Adrenal gland (tissue), 12 donors: Measurements from ENCODE around the gene SLC10A2. TPM values are rescaled to one million over a fixed set of nuclear protein-coding genes. Genes with fewer than 3 reads are reported as not detected.

Experiments used
- DNase-seq, 7 donors: peaks; one replicate each; pipeline ENCODE4 v3.0.0-alpha.2; 2019 to 2020
- H3K27ac ChIP-seq, 5 donors: fragments of 200-600 bp; sonication (generic) in 4 of 5; 1 replicate in 3 of 5; 2 replicates in 2 of 5; pipeline versions ENCODE4 v1.5.1 to v1.8.0; 2016 to 2020; ENCODE audit warnings: mild to moderate bottlenecking in 1 of 5
- H3K27me3 ChIP-seq: fragments of 200-600 bp; 2 replicates; pipeline ENCODE4 v1.8.0; 2021
- H3K36me3 ChIP-seq, 2 donors: fragments of 200-600 bp; replicated peaks in 1 of 2; 1 replicate in 1 of 2; 2 replicates in 1 of 2; pipeline versions ENCODE4 v1.5.1 to v1.8.0; 2018 to 2022
- H3K4me1 ChIP-seq, 2 donors: fragments of 200-600 bp; replicated peaks in 1 of 2; 1 replicate in 1 of 2; 2 replicates in 1 of 2; pipeline versions ENCODE4 v1.5.1 to v1.8.0; 2018 to 2021
- H3K4me3 ChIP-seq, 4 donors: fragments of 200-600 bp; sonication (generic) in 3 of 4; one replicate each; pipeline ENCODE4 v1.5.1; 2016 to 2018
- H3K9me3 ChIP-seq, 3 donors: fragments of 200-600 bp; sonication (generic) in 1 of 3; replicated peaks in 1 of 3; 1 replicate in 2 of 3; 2 replicates in 1 of 3; pipeline versions ENCODE4 v1.5.1 to v1.8.0; 2016 to 2021
- CTCF ChIP-seq, 6 experiments: fragments of 450-650 bp in 4 of 6; fragments of 200-600 bp in 2 of 6; sonication (generic) in 1 of 6; IDR thresholded peaks; 1 replicate in 5 of 6; 2 replicates in 1 of 6; pipeline versions ENCODE4 v1.5.1 to v1.8.0; 2016 to 2021; ENCODE audit warnings: antibody characterized with exemption in 6 of 6, mild to moderate bottlenecking in 2 of 6, moderate library complexity in 1 of 6
- POLR2A ChIP-seq, 2 donors: fragments of 450-650 bp; IDR thresholded peaks; one replicate each; pipeline ENCODE4 v1.6.1; 2017; ENCODE audit warnings: antibody characterized with exemption in 2 of 2, mild to moderate bottlenecking in 2 of 2, moderate library complexity in 1 of 2
- WGBS, 4 donors: extraction: QIAGEN DNeasy Blood & Tissue Kit in 2 of 4; methylation state at CpG; one replicate each; pipeline versions ENCODE4 v1.1.5 to v1.1.7; 2013 to 2017; 5-methylcytosine and 5-hydroxymethylcytosine counted together
- intact Hi-C, 2 donors: fragments of 100-400 bp; cut with DNase I; formaldehyde crosslinking; loops; one replicate each; pipeline versions ENCODE4 v1.14.1 to v1.15.0; 2022 to 2023
- polyA plus RNA-seq, 3 donors: library from polyadenylated mRNA; stranded (reverse); fragments of 200-250 nt in 2 of 3; fragments of 350-450 nt in 1 of 3; fragmentation: Illumina TruSeq in 1 of 3; extraction: RNeasy Lipid Tissue Mini Kit (QIAGEN cat#74804) in 1 of 3; gene quantifications; one replicate each; pipeline ENCODE4 v1.2.3, GENCODE V29; 2013 to 2014
- total RNA-seq, 9 donors: library from RNA; depleted of rRNA in 4 of 9; stranded (reverse); fragments of >200 nt in 4 of 9; fragments of 120-200 nt in 1 of 9; fragmentation: NEBNext Ultra II Directional in 1 of 9; extraction: Animal tissue kit (Norgen Biotek cat#: 25700) in 1 of 9; gene quantifications; one replicate each; pipeline versions ENCODE4 v1.1.0 to v1.2.4, GENCODE V29; 2013 to 2023
- donor health status: healthy with polysubstance abuse.
- donor health status: Bipolar disorder and iron deficiency.
- donor health status: DM: yes; HTN: yes; CAD: no.
- donor health status: DM: no; HTN: no; CAD: no.
- donor health status: DM: no; HTN: no; CAD: no.
- donor health status: DM: yes; HTN: yes; CAD: no.

Gene SLC10A2
- total and polyA plus RNA-seq, 12 donors = not detected

GRCh38 chr13:103009051-103009840 is 57.0 kb downstream of the SLC10A2 start:
- H3K4me1 ChIP-seq = no peaks in the 10 kb centered on the region
- H3K9me3 ChIP-seq = no peaks in the 10 kb centered on the region
- TF ChIP-seq CTCF (IDR thresholded peaks at IDR 0.05) = no peak
- no peak for TF ChIP-seq POLR2A (IDR thresholded peaks at IDR 0.05)
- H3K4me3 ChIP-seq = no peak overlapping the region
- H3K27ac ChIP-seq = no peak overlapping the region
- DNase-seq = no peak
- WGBS, 4 donors = 0 to 48% (median 30%) methylated on average over 1 of the region's 1 CpG
- no peaks in the 10 kb centered on the region for H3K27me3 ChIP-seq
- H3K36me3 ChIP-seq = no peaks in the 10 kb centered on the region
- intact Hi-C loops = no loop called here

GRCh38 chr13:103007427-103007762 is 58.8 kb downstream of the SLC10A2 start:
- no peaks in the 10 kb centered on the region for H3K4me1 ChIP-seq
- no peaks in the 10 kb centered on the region for H3K9me3 ChIP-seq
- intact Hi-C loops = no loop called here
- H3K36me3 ChIP-seq = no peaks in the 10 kb centered on the region
- no peak for DNase-seq
- H3K4me3 ChIP-seq = no peak overlapping the region
- no peak overlapping the region for H3K27ac ChIP-seq
- TF ChIP-seq POLR2A (IDR thresholded peaks at IDR 0.05) (no peak), CTCF (IDR thresholded peaks at IDR 0.05) (no peak)
- 81 to 87% (median 84%) methylated on average over 4 of the region's 4 CpGs for WGBS, 4 donors
- H3K27me3 ChIP-seq = no peaks in the 10 kb centered on the region

GRCh38 chr13:103006641-103007426 is 59.4 kb downstream of the SLC10A2 start:
- Histone ChIP-seq H3K4me1 (no peaks in the 10 kb centered on the region), H3K9me3 (no peaks in the 10 kb centered on the region), H3K36me3 (no peaks in the 10 kb centered on the region), H3K27ac (no peak overlapping the region), H3K27me3 (no peaks in the 10 kb centered on the region), H3K4me3 (no peak overlapping the region)
- intact Hi-C loops = no loop called here
- TF ChIP-seq CTCF (IDR thresholded peaks at IDR 0.05) (no peak), POLR2A (IDR thresholded peaks at IDR 0.05) (no peak)
- WGBS, 4 donors = 83 to 92% (median 87%) methylated on average over 11 of the region's 11 CpGs
- no peak for DNase-seq

- Histone ChIP-seq H3K4me1 (no peaks in the 10 kb centered on the region), H3K27ac (no peak overlapping the region), H3K36me3 (no peaks in the 10 kb centered on the region), H3K27me3 (no peaks in the 10 kb centered on the region), H3K9me3 (no peaks in the 10 kb centered on the region), H3K4me3 (no peak overlapping the region)
- TF ChIP-seq POLR2A (IDR thresholded peaks at IDR 0.05) (no peak), CTCF (IDR thresholded peaks at IDR 0.05) (no peak)
- no peak for DNase-seq
- intact Hi-C loops = no loop called here
- WGBS, 4 donors = 60 to 62% (median 61%) methylated on average over 4 of the region's 4 CpGs
Measured at GRCh38 chr13:103004661-103005345, 61.4 kb downstream of the SLC10A2 start.
